Epithelial cell of esophagus (primary cell): ENCODE measurements around the gene MKS1.

ENCODE experiments used
- DNase-seq: peaks from one replicate; pipeline ENCODE4 v3.0.0; 2010; ENCODE audit warnings: low read depth
- H3K4me3 ChIP-seq: 2 replicates; pipeline ENCODE4 v1.5.1; 2011; ENCODE audit warnings: mild to moderate bottlenecking, low read length, control low read depth
- TF ChIP-seq, protein P1 (sequence below): IDR thresholded peaks from 2 replicates; pipeline ENCODE4 v1.5.1; 2011; ENCODE audit warnings: low read depth, mild to moderate bottlenecking, low read length, control low read depth, inconsistent platforms; ENCODE audit not compliant: insufficient read depth; ENCODE audit errors: missing control alignments

MKS1 gene

DNA sequence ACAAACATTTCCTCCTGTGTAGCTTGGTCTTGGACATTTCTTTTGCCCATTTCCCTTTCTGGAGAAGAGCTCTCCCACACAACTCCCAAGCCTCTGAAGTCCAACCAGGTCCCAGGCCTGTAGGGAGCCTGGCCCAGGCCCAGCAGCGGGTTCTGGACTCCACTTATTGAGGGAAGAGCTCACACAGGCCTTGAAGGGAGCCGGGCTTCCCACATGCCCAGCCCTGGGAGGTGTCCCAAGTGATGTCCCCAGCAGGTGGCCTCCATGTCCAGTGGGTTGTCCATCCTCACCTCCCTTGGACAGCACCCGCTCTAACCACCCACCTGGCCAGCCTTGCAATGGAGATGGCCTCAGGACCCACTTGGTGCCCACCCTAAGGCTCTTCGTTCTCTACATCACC, 32.5 kb downstream of the MKS1 start:
- TF ChIP-seq, protein P1, sequence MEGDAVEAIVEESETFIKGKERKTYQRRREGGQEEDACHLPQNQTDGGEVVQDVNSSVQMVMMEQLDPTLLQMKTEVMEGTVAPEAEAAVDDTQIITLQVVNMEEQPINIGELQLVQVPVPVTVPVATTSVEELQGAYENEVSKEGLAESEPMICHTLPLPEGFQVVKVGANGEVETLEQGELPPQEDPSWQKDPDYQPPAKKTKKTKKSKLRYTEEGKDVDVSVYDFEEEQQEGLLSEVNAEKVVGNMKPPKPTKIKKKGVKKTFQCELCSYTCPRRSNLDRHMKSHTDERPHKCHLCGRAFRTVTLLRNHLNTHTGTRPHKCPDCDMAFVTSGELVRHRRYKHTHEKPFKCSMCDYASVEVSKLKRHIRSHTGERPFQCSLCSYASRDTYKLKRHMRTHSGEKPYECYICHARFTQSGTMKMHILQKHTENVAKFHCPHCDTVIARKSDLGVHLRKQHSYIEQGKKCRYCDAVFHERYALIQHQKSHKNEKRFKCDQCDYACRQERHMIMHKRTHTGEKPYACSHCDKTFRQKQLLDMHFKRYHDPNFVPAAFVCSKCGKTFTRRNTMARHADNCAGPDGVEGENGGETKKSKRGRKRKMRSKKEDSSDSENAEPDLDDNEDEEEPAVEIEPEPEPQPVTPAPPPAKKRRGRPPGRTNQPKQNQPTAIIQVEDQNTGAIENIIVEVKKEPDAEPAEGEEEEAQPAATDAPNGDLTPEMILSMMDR, result no peak
- H3K4me3 ChIP-seq, result no peak overlapping the region
- DNase-seq, result no peak

DNA sequence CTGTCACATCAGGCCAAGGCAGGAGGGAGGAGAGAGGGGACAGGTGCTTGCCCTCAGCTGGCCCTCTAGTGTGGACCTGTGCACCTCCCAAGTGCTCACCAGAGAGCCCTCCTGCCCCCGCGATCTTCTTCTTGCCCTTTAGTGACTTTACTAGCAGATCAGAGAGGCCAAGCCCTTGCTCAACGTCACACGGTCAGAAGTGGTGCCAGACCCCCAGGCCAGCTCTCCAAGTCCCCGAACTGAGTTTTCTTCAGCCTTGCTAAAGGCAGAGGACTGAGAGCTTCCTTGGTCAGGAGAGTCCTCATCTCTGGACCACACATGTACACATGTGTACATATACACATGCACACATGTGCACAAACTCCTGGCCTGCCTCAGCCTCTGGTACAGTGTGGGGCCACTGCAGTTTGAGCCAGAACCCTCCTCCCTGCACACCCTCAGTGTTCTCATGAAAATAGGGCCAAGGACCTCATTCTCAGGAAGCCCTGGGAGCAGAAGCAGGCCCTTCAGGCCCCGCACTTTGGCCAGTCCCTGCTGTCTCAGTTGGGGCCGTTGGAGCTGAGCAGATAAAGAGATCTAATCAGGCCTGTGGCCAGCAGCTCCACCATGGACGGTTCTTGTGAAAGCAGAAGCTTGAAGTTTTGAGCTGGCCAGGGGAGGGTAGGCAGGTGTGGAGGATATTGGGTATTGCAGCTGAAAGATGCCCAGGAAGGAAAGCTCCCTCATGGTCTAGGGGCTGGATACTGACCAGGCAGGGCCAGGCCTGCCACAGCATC, 33.9 kb downstream of the MKS1 start:
- TF ChIP-seq, protein P1, result no peak
- no peak for DNase-seq
- H3K4me3 ChIP-seq, result no peak overlapping the region

DNA sequence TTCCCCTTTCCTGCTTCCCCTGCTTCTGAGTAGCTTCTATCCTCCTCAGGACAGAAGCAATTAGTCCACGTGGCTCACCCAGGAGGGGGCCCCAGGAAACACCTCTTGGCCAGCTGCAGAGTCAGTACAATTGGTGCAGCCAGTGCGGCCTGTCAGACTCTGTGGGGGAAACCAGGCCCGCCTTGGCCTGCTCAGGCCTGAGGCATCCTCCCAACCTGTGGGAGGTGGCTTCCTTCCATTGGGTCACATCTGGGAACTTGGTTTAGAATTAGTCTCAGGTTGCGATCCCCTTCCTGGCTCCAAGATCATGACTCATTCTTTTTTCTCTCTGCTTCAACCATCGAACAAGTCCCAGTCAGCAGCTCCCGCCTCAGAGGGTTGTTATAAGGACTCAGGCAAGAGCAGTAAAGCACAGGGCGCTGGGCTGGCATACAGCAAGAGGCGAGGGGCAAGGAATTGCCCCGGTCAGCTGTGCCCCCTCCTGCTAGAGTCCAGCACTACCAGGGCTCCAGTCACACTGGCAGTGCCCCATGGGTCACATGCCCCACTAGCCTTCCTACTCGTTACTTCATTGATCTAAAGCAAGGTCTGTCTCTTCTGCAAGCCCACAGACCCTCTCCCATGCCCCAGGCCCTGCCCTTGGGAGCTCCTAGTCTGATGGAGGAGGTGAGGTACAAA, 34.6 kb downstream of the MKS1 start:
- DNase-seq, result peak; percentile 90
- no peak overlapping the region for H3K4me3 ChIP-seq
- TF ChIP-seq, protein P1, result no peak

- no peak overlapping the region for H3K4me3 ChIP-seq
- DNase-seq, result no peak
- TF ChIP-seq, protein P1, result no peak
Observed at GRCh38 chr17:58183514-58183913, 35.5 kb downstream of the MKS1 start.

DNA sequence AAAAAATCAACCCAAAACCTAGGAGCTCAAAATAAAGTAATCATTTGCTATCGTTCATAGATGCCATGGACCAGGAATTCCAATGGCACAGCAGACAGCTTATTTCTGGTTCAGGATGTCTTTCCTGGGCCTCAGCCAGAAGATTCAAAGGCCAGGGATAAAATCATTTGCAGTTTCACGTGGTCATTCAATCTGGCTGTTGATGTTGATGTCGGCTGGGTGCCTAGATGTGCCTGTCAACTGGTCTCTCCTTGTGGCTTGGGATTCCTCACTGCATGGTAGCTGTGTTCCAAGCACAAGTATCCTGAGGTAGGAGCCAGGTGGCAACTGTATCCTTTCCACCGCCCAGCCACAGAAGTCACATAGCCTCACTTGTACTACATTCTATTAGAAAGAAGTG, 37.3 kb downstream of the MKS1 start:
- no peak overlapping the region for H3K4me3 ChIP-seq
- TF ChIP-seq, protein P1, result no peak
- no peak for DNase-seq

DNA sequence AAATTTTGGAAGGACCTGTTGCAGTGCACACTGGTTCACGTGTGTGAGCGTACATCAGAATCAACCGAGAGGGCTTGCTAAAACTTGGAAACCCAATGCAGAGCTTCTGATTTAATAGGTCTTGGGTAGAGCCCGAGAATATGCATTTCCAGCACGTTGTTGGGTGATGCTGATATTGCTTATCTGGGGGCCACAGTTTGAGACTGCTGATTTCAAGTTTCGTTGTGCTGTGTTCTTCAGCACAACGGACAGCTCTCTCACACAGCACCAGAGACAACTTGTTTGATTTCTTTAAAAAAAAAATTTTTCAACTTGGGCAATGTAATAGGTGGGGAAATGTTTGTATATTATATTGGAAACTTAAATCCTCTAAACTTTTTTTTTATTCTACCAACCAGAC, 42.9 kb downstream of the MKS1 start:
- DNase-seq, result peak; percentile 33
- TF ChIP-seq, protein P1, result no peak
- H3K4me3 ChIP-seq, result no peak overlapping the region

GRCh38 chr17:58174871-58175270, 44.2 kb downstream of the MKS1 start:
- H3K4me3 ChIP-seq, result no peak overlapping the region
- no peak for DNase-seq
- TF ChIP-seq, protein P1, result no peak
